Endometrium (tissue), 2 donors: ENCODE data around the gene PKHD1.
"Not testable (repeated sequence)": the region's sequence is repeated elsewhere in the genome, so short reads cannot be mapped to it uniquely, and the experiment has no call there.

ENCODE experiments used
- FAIRE-seq: peaks from 2 replicates; lab custom pipeline; 2012; peaks lifted over from hg19 to GRCh38; lab: Jason Lieb, UNC
- donor health status: control.
- donor health status: control.

Gene PKHD1

DNA sequence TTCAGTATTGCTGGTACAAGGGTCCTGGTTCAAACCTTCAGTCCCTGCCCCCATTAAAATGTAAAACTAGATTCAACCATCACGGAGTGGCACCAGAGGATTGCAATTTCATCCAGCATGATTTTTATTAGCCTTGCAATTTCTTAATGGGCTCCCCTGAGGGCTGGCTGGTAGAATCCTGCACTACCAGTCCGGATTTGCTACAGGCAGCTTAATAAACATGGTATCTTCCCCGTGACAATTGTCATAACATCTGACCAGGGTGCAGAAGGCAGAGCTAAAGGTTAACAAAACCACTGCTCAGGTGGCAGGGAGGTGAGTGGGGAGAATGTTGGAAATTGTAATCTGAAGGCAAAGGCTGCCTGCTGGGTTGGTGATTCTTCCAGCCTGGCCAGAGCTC is 94.5 kb downstream of the PKHD1 start:
- no peak for FAIRE-seq

DNA sequence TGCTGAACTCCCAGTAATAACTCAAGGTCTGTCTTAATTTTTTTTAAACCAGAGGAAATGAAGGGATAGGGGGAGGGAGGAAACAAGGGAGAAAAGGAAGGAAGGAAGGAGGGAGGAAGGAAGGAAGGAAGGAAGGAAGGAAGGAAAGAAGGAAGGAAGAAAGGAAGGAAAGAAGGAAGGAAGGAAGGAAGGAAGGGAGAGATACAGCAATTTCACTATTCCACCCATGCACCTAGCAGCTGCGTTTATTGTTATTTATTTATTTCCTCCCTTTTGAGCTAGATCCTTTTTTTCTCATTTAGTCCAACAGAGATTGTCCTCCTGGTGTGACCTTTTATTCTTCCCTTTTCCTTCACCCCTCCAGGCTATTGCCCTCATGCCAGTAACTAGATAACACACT is 97.6 kb downstream of the PKHD1 start:
- no peak for FAIRE-seq

DNA sequence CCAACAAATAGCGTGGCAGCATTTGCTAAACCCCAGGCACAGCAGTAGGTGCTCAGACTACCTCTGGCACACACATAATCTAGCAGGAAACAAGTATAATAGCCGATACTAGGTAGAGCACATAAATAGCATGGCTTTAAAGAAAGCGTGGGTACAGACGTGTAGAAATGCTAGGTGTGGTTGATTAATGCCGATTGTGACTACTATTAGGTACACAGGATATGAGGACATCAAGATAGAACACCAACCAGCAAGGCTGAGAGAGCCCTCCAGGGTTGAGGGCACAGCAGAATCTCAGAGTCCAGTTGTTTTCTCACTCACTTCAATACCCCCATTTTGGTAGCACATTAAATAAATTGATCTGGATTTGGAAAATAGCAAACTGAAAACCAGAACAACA is 100.5 kb downstream of the PKHD1 start:
- no peak for FAIRE-seq

DNA sequence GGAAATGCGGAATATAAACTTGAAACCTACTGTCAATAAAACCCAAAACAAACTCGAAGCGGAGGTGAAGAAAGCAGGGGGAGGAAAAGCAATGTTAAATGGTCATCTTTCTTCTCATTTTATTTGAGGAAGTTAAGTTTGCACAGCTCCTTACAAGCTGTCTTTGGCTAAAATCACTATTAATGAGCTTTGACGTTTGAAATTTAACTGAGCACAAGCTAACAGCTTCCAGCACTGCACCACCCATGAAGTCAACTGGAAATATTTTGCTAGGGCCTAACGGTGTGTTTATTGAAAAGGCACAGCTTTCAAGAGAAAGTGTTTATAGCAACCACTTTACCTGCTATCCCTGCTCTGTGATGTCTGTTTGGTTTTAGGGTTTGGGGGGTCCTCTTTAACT is 103.8 kb downstream of the PKHD1 start:
- no peak for FAIRE-seq

DNA sequence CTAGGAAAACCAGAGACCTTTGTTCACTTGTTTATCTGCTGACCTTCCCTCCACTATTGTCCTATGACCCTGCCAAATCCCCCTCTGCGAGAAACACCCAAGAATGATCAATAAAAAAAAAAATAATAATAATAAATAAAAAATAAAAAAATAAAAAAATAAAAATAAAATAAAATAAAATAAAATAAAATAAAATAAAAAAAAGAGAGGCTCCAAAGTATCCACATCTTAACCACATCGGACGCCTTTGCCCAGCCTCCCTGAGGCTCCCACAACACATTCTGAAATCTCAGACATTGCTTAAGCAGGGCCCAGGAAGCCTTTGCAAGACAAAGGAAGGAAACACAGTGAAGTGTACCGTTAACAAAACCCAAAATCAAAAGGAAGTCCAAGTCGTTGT is 104.7 kb downstream of the PKHD1 start:
- not testable (repeated sequence) for FAIRE-seq

DNA sequence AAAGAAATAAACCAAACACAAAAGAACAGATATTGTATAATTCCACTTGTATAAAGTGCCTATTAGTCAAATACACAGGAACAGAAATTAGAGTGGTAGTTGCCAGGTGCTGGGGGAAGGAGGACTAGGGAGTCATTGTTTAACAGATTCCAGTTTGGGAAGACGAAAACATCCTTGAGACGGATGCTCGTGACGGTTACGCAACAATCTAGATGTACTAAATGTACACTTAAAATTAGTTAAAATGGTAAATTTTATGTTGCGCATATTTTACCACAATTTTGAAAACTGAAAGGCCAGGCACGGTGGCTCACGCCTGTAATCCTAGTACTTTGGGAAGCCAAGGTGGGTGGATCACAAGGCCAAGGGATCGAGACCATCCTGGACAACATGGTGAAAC is 111.0 kb downstream of the PKHD1 start:
- FAIRE-seq = no peak

DNA sequence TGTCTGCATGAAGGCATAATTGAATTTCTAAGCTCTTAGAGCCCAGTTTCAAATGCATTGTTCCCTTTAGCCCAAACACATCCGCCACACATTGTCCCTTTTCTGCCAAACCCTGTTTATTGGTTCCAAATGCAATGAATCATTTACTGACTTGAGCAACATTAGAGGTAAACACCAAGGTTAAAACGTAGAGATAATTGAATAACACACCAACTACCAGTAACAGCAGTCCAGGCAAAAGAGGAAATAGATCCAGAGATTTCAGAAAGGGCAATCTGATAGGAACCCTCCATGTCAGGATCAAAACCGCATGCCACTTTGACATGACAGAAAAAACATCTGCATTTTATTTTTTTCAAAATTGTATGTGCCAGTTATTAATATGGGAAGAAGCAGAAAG is 114.8 kb downstream of the PKHD1 start:
- FAIRE-seq = no peak

DNA sequence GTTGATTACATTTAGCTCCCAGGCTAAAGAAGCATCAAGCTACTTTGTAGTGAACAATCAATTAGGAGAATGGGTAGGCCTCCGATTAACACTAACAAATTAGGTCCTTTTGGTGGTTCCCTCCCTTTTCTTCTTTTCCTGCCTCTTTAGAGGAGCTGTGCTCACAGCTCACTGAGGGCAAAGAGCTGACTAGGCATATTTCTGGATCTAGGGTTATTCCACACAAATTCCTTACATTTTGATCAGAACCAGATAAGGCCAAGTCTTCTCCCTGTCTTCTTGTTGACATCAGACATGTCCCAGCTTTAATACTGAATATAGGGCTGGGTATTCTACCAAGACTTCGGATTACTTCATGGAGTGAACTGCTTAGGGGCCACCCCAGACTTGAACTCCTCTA is 119.1 kb downstream of the PKHD1 start:
- FAIRE-seq = no peak

DNA sequence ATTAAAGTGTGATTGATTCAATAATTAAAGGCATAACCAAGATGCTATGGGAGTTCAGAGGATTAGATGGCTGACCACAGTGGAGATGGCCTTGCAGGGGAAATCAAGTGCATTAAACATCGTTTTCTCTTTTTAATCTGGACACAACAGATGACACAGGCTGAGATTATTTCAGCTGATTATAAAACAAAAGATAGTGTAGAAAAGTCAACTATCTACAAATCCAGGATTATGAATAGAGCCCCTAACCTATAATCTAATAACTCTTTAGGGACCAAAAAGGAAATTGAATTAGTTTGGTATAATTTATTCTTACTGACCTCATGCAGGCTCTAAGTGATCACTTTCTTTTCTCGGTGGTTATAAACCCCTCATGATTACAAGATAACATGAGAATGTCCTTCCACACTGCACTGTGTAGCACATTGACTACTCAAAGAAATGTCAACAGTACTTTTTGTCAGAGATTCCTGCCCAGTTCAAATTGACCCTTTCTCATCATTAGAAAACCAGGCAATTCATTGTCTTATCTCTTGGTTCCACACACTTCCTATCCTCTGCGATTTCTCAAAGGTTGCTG is 122.1 kb downstream of the PKHD1 start:
- FAIRE-seq = no peak

DNA sequence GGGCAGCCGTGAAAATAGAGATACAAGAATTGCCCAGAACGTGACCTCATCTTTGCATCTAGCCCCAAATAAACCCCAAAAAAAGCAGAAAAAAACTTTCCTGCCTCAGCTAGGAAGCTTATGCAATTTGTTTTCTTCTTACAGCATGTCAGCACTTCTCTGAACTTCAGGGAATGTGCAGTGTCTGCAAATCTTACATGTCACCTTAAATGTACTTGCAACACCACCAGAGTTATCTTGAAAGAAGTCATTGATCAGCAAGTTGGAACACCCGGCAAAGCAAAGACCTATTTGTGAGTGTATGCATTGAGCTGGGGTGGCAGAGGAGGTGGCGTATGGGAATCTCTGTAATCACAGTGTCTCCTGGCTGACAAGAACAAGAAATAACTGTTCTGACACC is 123.4 kb downstream of the PKHD1 start:
- FAIRE-seq = no peak

DNA sequence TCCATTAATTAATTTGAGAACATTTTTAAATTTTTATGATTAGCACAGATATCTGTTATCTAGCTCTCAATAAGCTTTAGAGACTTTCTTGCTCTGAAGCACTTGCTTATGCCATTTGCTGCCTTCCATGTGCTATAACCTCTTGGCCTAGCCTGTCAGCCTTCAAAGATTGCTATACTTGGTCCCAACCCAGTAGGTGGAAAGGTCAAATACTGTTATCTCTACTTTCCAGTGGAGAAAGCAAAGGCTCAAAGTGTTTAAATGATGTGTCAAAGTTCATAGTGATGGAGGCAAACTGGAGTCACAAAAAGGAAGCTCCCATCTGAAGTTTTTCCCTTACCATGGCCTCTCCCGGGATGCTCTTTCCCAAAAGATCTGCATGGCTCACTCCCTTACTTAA is 125.1 kb downstream of the PKHD1 start:
- no peak for FAIRE-seq

DNA sequence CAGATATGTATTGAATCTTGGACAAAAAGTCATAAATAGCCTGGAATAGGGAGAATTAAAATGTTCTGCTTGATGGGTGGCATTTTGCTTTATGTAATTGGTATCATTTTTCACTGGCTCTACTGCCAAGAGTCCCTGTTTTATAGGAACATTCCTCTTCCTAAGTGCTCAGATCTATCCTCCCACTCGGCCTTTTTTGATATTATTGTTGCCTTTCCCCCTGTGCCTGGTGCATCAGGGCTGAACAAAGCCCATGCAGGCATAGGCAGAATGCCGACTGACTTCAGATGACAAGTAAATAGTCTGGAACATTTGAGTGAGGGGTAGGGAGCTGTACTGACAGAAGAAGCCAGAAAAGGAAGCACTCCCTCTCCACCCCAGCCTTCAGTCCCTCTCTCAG is 127.0 kb downstream of the PKHD1 start:
- FAIRE-seq = no peak

DNA sequence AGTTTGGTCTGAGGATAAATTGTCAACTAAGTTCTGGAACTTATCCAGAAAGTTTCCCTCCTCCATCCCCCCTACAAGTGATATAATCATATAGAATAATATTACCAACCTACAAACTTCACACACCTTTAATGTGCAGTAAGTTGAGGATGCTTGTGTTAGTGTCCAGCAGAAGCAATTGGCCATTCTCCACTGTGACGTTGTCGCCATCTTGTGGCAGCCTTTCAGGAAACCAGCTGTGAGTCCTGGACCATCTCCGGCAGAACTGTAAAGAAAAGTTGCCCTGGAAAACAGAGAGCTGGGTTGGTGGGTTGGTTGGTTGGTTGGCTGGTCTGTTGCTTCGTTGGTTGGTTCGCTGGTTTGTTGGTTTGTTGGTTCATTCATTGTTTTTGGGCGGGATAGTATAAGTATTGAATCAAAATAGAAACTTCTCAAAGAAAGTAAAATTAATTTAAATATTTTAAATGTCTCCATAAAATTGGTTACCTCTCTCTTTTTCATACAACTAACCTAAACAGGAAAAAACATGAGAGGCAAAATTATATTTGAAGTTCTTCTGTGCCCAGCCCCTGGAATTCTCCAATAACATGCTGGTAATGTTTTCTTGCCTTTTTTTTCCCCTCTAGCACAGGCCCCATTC is 127.5 kb downstream of the PKHD1 start:
- no peak for FAIRE-seq

DNA sequence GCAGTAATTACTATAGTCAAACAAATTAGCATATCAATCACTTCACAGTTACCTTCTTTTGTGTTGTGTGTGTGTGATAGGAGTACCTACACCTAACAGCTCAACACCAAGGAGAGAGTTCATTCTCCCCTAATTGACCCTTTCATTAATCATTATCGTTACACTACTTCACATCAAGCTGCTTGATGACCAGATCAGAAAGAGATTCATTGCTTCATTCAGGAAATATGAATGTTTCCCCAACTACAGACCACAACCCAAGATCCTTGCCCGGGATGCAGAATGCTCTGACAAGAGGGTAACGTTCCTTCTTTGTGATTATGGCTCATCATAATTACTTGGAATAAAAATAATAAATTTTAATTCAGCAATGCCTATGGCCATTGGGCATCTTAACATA is 132.7 kb downstream of the PKHD1 start:
- FAIRE-seq = no peak

DNA sequence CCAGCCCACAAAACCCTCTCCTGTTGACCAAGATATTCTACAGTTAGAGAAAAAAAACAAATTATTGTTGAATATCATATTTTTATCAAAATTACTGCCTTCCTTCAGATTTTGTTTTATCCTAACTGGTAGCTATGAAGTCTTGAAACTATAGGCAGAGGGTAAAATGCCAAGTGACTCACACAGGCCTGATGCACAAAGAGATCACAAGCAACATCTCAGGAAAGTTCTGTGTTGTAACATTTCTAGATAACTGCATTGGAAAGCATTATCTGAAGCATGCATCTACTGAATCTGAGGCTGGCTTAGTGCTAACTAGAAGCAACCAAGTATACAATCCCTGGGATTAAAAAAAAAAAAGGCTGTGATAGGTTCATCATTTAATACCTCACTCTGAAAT is 134.2 kb downstream of the PKHD1 start:
- no peak for FAIRE-seq

DNA sequence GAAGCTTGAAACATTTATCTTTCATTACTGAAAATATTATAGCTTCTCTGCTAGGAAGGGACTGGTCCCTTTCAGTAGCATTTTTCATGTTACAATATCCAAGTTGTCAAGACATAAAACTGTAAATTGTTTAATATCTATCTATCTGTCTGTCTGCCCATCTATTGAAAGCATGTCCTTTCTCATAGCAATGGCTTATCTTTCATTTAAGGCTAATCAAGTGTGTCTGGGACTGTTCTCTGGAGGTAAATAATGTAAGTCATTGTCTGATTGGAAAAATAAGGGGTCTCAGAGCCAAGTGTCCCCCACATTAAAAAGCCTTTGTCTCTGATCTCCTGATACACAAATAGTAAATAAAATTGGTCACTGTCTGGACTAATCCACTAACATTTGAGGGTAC is 135.5 kb downstream of the PKHD1 start:
- FAIRE-seq = no peak

DNA sequence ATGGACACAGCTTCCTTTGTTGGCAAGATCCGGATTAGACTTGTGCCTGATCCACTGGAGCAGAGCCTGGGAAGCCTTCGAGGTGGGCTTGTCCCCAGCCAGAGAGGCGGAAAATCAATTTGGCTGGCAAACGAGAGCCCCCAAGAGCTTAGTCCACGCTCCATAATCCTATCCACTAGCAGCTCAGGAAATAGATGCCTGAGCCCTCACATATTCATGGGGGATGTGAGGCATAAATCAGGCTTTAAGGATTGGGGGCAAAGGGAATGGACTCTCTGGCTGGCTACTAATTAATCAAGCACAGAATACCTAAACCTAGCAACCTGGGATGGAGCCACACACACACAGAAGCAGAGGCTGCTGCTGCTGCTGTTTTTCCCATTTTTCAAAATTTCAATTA is 137.9 kb downstream of the PKHD1 start:
- no peak for FAIRE-seq

DNA sequence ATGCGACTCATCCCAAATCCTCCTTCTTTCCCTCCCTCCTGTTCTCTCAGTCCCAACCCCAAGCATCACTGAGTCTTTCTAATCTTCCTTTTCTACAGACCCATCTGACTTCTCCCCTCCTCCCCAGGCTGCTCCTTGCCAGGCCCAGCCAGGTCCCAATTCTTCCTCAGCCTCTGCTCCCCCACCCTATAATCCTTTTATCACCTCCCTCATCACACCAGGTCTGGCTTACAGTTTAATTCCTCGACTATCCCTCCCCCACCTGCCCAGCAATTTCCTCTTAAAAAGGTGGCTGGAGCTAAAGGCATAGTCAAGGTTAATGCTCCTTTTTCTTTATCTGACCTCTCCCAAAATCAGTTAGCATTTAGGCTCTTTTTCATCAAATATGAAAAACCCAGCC is 147.7 kb downstream of the PKHD1 start:
- FAIRE-seq = not testable (repeated sequence)

DNA sequence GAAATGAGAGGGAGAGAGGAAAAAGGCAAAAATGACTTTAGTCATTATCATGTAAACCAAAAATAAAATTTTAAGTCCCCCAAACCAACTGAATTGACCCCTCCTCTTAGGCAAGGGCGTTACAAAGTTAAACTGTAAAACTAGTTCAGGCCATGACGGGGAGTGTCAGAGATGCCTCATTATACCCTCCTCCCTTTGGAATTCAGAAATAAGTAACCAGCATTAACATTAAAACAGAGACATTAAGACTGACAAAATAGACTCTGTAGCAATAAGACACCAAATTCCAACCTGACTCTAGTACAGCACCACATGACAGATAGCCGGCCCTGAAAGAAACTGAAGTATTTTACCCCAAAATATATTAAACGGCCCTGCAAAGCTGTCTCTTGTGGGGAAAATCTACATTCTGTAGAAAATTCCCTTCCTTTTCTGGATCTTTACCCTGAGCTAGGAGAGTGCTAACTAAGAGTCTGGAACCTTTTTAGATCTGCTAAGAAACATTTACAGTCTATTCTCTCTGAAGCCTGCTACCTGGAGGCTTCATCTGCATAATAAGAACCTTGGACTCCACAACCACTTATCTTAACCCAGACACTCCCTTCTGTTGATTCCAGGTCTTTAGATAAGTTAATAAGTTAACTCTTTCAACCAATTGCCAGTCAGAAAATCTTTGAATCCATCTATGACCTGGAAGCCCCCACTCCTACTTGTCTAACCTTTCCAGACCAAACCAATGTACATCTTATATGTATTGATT is 150.7 kb downstream of the PKHD1 start:
- FAIRE-seq = no peak

DNA sequence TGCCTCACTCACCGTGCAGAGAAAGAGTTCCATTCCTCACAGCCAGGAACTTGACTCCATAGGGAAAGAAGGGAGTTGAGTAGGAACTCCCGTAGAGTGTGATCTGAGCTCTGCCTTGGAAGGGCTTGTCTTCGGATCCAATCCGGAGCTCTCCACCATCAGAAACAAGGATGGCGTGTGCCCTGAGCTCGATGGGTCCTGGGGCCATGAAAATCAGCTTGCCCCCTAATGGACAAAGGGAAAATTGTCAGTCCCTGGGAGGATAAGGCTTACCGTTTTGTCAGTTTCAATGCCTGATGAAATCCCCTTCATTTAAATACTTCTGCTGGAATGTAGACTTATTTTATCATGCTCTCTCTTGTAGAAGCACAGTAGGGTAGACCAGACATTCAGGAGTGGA is 153.3 kb downstream of the PKHD1 start:
- FAIRE-seq = no peak

DNA sequence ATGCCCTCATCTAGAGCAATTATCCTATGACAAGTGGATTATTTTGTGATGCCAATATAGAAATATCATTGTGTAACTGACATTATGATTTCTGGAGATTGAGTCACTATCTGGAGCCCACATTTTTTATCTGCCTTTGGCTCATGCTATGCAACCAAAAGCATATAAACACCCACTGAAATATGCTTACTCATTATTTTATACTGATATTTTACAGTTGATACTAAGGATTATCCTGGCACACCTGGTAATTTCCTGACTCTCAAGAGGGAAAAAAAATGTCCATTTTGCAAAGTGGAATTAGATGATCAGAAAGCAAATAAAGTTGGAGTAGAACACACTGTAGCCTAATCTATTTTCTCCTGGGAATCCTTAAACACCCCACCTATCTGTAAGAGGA is 154.5 kb downstream of the PKHD1 start:
- no peak for FAIRE-seq

DNA sequence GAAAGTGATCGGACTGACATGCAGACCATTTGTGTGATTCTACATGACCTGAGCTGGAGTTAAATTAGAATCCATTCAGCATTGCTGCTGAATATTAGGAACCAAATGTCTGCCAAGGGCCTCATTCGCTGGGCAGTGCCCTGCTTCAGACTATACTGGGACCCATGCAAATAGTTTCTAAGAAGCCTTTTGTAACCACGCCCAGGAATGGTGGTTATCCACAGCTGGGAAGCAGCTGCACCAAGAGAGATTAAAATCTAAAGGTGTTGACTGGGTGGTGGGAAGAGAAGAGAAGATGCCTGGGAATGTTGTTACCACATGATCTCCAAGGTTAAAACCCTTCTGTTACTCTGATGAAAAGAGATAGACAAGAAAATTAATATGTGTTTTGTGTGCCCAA is 156.8 kb downstream of the PKHD1 start:
- FAIRE-seq = no peak

DNA sequence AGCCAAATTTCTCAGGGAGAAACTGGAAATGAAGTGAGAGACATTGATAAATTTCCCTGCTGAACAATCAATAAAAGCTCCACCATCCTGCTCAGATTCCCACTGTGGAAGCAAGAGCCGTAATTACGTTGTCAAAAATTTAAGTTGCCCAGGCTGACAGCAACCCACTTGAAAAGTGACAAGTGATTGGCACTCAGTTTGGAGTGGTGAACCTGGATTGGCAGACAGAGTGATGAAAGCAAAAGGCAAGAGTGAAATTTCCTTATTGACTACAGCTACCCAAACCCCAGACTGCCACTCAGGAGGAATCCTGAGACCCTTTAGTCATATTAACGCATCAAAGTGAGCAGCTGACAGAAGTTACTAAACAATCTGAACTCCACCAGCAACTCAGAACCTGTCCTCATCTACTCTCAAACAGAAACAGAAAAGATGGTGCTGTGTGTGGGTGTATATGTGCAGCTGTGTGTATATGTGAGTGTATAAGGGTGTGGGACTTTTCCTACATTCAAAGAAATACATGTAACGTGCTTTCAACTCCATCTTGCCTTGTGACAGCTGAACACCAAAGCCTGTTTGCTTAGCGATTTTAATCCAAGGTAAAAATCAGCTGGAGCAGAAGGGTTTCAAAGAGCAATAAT is 157.4 kb downstream of the PKHD1 start:
- FAIRE-seq = no peak
